ENCODE measurements around the gene RGS3. TPM values are rescaled to one million over a fixed set of nuclear protein-coding genes. Genes with fewer than 3 reads are reported as not detected.

RGS3 gene
- total RNA-seq, 1 experiment from 2014 or later = 16.6 TPM

DNA sequence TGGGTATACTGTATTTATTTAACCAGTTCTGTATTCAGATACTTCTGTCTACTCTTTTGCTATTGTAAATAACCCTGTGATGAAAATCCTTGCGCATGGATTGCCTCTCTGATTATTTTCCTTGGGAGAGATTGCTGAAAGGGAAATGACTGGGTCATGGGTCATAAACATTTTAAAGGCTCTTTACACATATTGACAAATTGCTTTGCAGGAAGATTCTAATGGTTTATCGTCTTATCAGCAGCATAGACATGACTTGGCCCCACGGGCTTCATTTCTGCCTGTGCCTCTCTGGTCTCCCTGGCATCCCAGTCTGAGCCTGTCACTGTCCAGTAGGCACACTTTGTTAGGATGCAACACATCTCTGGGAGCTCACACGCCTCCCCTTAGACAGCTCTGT lies 52.3 kb downstream of the RGS3 start (continued):
- TF ChIP-seq, protein P1, sequence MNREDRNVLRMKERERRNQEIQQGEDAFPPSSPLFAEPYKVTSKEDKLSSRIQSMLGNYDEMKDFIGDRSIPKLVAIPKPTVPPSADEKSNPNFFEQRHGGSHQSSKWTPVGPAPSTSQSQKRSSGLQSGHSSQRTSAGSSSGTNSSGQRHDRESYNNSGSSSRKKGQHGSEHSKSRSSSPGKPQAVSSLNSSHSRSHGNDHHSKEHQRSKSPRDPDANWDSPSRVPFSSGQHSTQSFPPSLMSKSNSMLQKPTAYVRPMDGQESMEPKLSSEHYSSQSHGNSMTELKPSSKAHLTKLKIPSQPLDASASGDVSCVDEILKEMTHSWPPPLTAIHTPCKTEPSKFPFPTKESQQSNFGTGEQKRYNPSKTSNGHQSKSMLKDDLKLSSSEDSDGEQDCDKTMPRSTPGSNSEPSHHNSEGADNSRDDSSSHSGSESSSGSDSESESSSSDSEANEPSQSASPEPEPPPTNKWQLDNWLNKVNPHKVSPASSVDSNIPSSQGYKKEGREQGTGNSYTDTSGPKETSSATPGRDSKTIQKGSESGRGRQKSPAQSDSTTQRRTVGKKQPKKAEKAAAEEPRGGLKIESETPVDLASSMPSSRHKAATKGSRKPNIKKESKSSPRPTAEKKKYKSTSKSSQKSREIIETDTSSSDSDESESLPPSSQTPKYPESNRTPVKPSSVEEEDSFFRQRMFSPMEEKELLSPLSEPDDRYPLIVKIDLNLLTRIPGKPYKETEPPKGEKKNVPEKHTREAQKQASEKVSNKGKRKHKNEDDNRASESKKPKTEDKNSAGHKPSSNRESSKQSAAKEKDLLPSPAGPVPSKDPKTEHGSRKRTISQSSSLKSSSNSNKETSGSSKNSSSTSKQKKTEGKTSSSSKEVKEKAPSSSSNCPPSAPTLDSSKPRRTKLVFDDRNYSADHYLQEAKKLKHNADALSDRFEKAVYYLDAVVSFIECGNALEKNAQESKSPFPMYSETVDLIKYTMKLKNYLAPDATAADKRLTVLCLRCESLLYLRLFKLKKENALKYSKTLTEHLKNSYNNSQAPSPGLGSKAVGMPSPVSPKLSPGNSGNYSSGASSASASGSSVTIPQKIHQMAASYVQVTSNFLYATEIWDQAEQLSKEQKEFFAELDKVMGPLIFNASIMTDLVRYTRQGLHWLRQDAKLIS (CRISPR knock-in tag; IDR thresholded peaks at IDR 0.05; ENCODE audit: borderline replicate concordance) = no peak
- TF ChIP-seq ZNF396 (CRISPR knock-in tag; IDR thresholded peaks at IDR 0.05; ENCODE audit: borderline replicate concordance) (no peak), TCF7 (CRISPR knock-in tag; IDR thresholded peaks at IDR 0.05; ENCODE audit: low read depth) (no peak), CREM (CRISPR knock-in tag; IDR thresholded peaks at IDR 0.05) (no peak), NR1H2 (CRISPR knock-in tag; IDR thresholded peaks at IDR 0.05) (no peak), MXD4 (CRISPR knock-in tag; IDR thresholded peaks at IDR 0.05; ENCODE audit: borderline replicate concordance) (no peak), FOXP1 (CRISPR knock-in tag; IDR thresholded peaks at IDR 0.05; ENCODE audit: borderline replicate concordance) (no peak), NR2C2 (CRISPR knock-in tag; IDR thresholded peaks at IDR 0.05) (no peak), IRF2 (CRISPR knock-in tag; IDR thresholded peaks at IDR 0.05; ENCODE audit: borderline replicate concordance, low read depth) (no peak)
- TF ChIP-seq, protein P2, sequence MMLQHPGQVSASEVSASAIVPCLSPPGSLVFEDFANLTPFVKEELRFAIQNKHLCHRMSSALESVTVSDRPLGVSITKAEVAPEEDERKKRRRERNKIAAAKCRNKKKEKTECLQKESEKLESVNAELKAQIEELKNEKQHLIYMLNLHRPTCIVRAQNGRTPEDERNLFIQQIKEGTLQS (CRISPR knock-in tag; conservative IDR thresholded peaks at IDR 0.05) = no peak
- TF ChIP-seq, protein P3, sequence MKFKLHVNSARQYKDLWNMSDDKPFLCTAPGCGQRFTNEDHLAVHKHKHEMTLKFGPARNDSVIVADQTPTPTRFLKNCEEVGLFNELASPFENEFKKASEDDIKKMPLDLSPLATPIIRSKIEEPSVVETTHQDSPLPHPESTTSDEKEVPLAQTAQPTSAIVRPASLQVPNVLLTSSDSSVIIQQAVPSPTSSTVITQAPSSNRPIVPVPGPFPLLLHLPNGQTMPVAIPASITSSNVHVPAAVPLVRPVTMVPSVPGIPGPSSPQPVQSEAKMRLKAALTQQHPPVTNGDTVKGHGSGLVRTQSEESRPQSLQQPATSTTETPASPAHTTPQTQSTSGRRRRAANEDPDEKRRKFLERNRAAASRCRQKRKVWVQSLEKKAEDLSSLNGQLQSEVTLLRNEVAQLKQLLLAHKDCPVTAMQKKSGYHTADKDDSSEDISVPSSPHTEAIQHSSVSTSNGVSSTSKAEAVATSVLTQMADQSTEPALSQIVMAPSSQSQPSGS (CRISPR knock-in tag; IDR thresholded peaks at IDR 0.05; ENCODE audit: borderline replicate concordance, low read depth) = no peak
- TF ChIP-seq, protein P4, sequence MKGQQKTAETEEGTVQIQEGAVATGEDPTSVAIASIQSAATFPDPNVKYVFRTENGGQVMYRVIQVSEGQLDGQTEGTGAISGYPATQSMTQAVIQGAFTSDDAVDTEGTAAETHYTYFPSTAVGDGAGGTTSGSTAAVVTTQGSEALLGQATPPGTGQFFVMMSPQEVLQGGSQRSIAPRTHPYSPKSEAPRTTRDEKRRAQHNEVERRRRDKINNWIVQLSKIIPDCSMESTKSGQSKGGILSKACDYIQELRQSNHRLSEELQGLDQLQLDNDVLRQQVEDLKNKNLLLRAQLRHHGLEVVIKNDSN (CRISPR knock-in tag; IDR thresholded peaks at IDR 0.05) = no peak

DNA sequence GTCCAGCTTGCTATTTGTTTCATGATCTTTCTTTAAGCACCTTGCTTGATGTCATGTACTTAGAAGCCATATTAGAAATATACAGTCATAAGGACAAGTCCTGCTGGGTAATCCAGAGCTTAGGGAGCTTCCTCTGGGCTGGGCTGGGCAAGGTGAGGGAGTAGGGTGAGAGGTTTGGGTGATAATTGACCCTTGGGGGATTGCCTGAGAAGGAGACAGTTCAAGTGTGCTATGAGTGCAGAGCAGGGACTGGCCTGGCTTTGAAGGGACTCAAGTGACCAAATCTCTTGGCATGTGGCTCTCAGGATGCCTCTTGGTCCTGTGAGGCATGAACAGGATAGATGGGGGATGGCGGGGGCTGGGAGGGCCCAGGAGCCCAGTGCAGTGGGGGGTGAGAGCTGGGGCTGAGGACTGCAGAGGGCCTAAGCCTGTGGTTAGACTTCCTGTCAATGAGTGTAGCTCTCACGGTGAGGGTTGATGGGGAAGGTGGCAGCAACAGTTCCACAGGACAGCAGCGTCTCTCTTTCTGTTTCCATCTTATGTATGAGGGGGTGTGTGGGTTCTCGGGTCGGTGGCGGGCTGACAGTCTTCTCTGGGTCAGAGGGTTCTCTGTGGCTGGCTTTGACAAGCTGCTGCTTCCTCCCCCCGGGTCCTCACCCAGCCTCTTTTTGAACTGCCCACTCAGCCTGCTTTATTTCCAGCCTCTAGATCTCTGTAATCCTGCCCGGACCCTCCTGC lies 53.5 kb downstream of the RGS3 start:
- TF ChIP-seq, protein P5, sequence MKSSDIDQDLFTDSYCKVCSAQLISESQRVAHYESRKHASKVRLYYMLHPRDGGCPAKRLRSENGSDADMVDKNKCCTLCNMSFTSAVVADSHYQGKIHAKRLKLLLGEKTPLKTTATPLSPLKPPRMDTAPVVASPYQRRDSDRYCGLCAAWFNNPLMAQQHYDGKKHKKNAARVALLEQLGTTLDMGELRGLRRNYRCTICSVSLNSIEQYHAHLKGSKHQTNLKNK (CRISPR knock-in tag; IDR thresholded peaks at IDR 0.05) = no peak
- TF ChIP-seq ZNF263 (CRISPR knock-in tag; IDR thresholded peaks at IDR 0.05; ENCODE audit: low read depth) (no peak), ELF4 (CRISPR knock-in tag; IDR thresholded peaks at IDR 0.05; ENCODE audit: low read depth) (no peak), SOX15 (CRISPR knock-in tag; IDR thresholded peaks at IDR 0.05) (no peak), MXD4 (CRISPR knock-in tag; IDR thresholded peaks at IDR 0.05; ENCODE audit: borderline replicate concordance) (no peak), NFYB (CRISPR knock-in tag; conservative IDR thresholded peaks at IDR 0.05; ENCODE audit: low read depth) (no peak), FOXJ3 (CRISPR knock-in tag; IDR thresholded peaks at IDR 0.05; ENCODE audit: borderline replicate concordance) (no peak)
- TF ChIP-seq, protein P3 (CRISPR knock-in tag; IDR thresholded peaks at IDR 0.05; ENCODE audit: borderline replicate concordance, low read depth) = no peak
- H3K9me3 Mint-ChIP-seq = no peaks in the 10 kb centered on the region
- no peak overlapping the region for H3K4me3 Mint-ChIP-seq
- H3K27me3 Mint-ChIP-seq (ENCODE audit: low read depth) = no peaks in the 10 kb centered on the region
- DNase-seq (ENCODE audit: low spot score) = no peak
- ChIA-PET POLR2A (no interaction called here), CTCF (interaction anchor here (2.0 to 2.2 kb wide), 2 partner anchors 9 to 141 kb away, joined by 8 to 11 read pairs; no protein-coding TSS in a partner anchor)
- H3K27ac Mint-ChIP-seq = no peak overlapping the region
- H3K4me1 Mint-ChIP-seq = no peaks in the 10 kb centered on the region
- no peak for ATAC-seq
- no peaks in the 10 kb centered on the region for H3K36me3 Mint-ChIP-seq
